Memory B cell (primary cell): ENCODE data around the gene LPIN1.
"Not testable (repeated sequence)": the region's sequence is repeated elsewhere in the genome, so short reads cannot be mapped to it uniquely, and the experiment has no call there.

Source experiments
- ATAC-seq: fragments of 150-1000 bp; cut with Tn5 transposase; 2 replicates; pipeline ENCODE4 v1.10.0; 2021; ENCODE audit warnings: low read depth, mild to moderate bottlenecking, moderate library complexity
- DNase-seq, 2 donors: peaks; one replicate each; pipeline ENCODE4 v3.0.0; 2022; ENCODE audit warnings: low spot score in 2 of 2
- H3K27ac Mint-ChIP-seq: one replicate; pipeline ENCODE4 v1.8.0; 2022; ENCODE audit warnings: mild to moderate bottlenecking, moderate library complexity, mixed read lengths
- H3K27me3 Mint-ChIP-seq: one replicate; pipeline ENCODE4 v1.8.0; 2022; ENCODE audit warnings: mixed read lengths
- H3K36me3 Mint-ChIP-seq: one replicate; pipeline ENCODE4 v1.8.0; 2022; ENCODE audit warnings: mild to moderate bottlenecking, mixed read lengths
- H3K4me1 Mint-ChIP-seq: one replicate; pipeline ENCODE4 v1.8.0; 2022; ENCODE audit warnings: mixed read lengths
- H3K4me3 Mint-ChIP-seq: one replicate; pipeline ENCODE4 v1.8.0; 2022; ENCODE audit warnings: mild to moderate bottlenecking, moderate library complexity, mixed read lengths
- H3K9me3 Mint-ChIP-seq: one replicate; pipeline ENCODE4 v1.8.0; 2022; ENCODE audit warnings: mixed read lengths

The LPIN1 gene

GRCh38 chr2:11832531-11832930 is 86.1 kb downstream of the LPIN1 start:
- ATAC-seq = no peak
- H3K27me3 Mint-ChIP-seq = no peaks in the 10 kb centered on the region
- H3K4me3 Mint-ChIP-seq = no peak overlapping the region

GRCh38 chr2:11833601-11834000 is 87.2 kb downstream of the LPIN1 start:
- Mint-ChIP-seq H3K4me3 (peak overlapping the region; percentile 22), H3K4me1 (peaks cover 35% of the 10 kb centered on the region)

More at GRCh38 chr2:11832531-11832930, 86.1 kb downstream of the LPIN1 start:
- no peak for DNase-seq
- H3K9me3 Mint-ChIP-seq = peaks cover 5% of the 10 kb centered on the region
- H3K27ac Mint-ChIP-seq = no peak overlapping the region
- peaks cover 3% of the 10 kb centered on the region for H3K36me3 Mint-ChIP-seq
- peaks cover 35% of the 10 kb centered on the region for H3K4me1 Mint-ChIP-seq

GRCh38 chr2:11835403-11835802 is 89.0 kb downstream of the LPIN1 start:
- H3K4me3 Mint-ChIP-seq = no peak overlapping the region
- ATAC-seq (no peak), DNase-seq (no peak)
- no peak overlapping the region for H3K27ac Mint-ChIP-seq
- H3K27me3 Mint-ChIP-seq = no peaks in the 10 kb centered on the region
- peaks cover 3% of the 10 kb centered on the region for H3K36me3 Mint-ChIP-seq
- H3K9me3 Mint-ChIP-seq = peaks cover 5% of the 10 kb centered on the region
- H3K4me1 Mint-ChIP-seq = peaks cover 22% of the 10 kb centered on the region

More at GRCh38 chr2:11833601-11834000, 87.2 kb downstream of the LPIN1 start:
- DNase-seq (no peak), ATAC-seq (no peak)
- Mint-ChIP-seq H3K9me3 (peaks cover 5% of the 10 kb centered on the region), H3K27me3 (no peaks in the 10 kb centered on the region), H3K36me3 (peaks cover 3% of the 10 kb centered on the region), H3K27ac (no peak overlapping the region)

- peaks cover 15% of the 10 kb centered on the region for H3K4me1 Mint-ChIP-seq
- peaks cover 5% of the 10 kb centered on the region for H3K9me3 Mint-ChIP-seq
- H3K27me3 Mint-ChIP-seq = no peaks in the 10 kb centered on the region
- H3K36me3 Mint-ChIP-seq = peaks cover 3% of the 10 kb centered on the region
- H3K27ac Mint-ChIP-seq = no peak overlapping the region
- DNase-seq = no peak
- no peak overlapping the region for H3K4me3 Mint-ChIP-seq
- ATAC-seq = no peak
Measured at GRCh38 chr2:11836647-11837219, 90.3 kb downstream of the LPIN1 start.

DNA sequence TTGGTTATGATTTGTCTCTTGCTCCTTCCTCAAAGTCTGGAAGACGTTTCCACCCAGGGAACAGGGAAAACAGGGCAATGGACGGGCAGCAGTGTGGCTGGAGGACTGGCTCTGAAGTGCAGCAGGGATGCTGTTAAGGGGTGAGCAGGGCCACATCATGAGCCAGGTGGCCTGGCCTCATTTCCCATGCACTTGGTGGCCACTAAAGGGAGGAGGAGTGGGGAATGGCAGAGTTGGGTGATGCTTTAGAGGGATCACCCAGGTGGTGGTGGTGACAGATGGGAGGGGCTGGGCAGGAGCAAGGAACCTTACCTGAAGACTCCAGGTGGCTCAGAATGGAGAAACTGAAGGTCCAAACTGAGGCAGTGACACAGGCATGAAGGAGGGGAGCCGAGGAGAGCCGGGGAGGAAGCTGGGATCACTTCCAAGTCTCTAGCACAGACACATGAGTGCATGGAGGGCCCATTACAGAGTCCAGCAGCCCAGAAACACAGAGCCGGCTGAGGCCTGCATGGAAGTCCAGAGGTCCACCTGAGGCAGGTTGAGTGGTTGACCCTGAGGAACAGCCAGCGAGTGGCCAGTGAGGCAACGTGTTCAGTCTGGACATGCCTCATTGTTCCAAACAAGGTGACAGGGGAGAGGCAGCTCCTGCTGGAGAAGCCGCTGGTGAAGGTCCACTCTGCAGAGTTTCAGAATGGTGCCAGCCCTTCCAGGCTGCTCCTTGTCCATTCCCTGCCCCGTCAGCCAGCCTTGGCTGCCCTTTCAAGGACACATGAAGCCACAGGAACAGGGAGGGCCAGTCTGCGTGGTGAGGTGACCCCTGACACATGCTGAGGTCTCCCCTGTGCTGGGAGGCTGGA is 91.7 kb downstream of the LPIN1 start:
- ATAC-seq (no peak), DNase-seq (no peak)
- Mint-ChIP-seq H3K4me1 (peaks cover 7% of the 10 kb centered on the region), H3K36me3 (peaks cover 3% of the 10 kb centered on the region), H3K9me3 (peaks cover 5% of the 10 kb centered on the region), H3K27ac (no peak overlapping the region), H3K4me3 (no peak overlapping the region), H3K27me3 (no peaks in the 10 kb centered on the region)

DNA sequence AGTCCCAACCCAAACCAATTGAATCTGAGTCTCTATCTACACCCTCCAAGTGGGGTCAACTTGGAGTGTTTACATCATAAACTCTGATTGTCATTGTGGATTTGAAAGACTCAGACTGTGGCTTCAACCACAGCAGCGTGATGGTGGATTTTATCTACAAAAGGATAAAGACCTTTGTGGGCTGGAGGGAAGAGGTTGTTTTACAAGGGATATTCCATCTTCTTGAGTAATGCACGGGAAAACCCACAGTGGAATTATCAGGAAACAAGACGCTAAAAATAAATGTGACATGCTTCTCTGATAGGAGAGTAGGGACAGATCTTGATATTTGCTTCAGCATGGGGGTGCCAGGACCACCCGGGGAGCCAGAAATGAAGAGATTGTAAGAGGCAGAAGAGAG is 93.5 kb downstream of the LPIN1 start:
- Mint-ChIP-seq H3K4me1 (no peaks in the 10 kb centered on the region), H3K9me3 (peaks cover 3% of the 10 kb centered on the region), H3K27me3 (no peaks in the 10 kb centered on the region), H3K36me3 (no peaks in the 10 kb centered on the region), H3K4me3 (no peak overlapping the region), H3K27ac (no peak overlapping the region)
- no peak for ATAC-seq
- DNase-seq = no peak

DNA sequence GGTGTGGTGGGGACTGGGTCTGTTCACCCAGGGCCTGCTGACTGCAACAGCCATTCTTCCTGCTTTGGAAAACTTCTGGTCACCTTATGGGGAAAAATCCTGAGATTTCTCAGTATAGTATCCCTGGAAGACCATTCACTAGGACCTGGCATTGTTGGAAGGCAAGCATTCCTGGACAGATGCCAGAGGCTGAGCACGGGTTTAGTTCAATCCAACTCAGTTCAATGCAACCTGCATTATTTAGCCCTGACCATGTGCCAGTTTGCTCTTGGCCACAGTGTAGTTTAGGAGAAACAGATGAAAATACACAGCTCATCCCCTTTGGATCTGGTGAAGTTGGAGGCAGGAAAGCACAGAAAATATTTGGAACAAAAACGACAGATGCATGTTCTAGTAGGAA is 95.9 kb downstream of the LPIN1 start:
- Mint-ChIP-seq H3K36me3 (no peaks in the 10 kb centered on the region), H3K27ac (no peak overlapping the region), H3K27me3 (no peaks in the 10 kb centered on the region), H3K9me3 (peaks cover 3% of the 10 kb centered on the region), H3K4me1 (no peaks in the 10 kb centered on the region), H3K4me3 (no peak overlapping the region)
- ATAC-seq (no peak), DNase-seq (no peak)

DNA sequence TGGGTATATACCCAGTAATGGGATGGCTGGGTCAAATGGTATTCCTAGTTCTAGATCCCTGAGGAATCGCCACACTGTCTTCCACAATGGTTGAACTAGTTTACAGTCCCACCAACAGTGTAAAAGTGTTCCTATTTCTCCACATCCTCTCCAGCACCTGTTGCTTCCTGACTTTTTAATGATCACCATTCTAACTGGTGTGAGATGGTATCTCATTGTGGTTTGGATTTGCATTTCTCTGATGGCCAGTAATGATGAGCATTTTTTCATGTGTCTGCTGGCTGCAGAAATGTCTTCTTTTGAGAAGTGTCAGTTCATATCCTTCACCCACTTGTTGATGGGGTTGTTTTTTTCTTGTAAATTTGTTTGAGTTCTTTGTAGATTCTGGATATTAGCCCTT is 98.4 kb downstream of the LPIN1 start:
- H3K4me3 Mint-ChIP-seq, DNase-seq, H3K4me1 Mint-ChIP-seq, ATAC-seq, H3K36me3 Mint-ChIP-seq, H3K9me3 Mint-ChIP-seq, H3K27me3 Mint-ChIP-seq, H3K27ac Mint-ChIP-seq: not testable (repeated sequence)

- not testable (repeated sequence) for H3K4me3 Mint-ChIP-seq, ATAC-seq, DNase-seq, H3K36me3 Mint-ChIP-seq, H3K9me3 Mint-ChIP-seq, H3K4me1 Mint-ChIP-seq, H3K27me3 Mint-ChIP-seq, H3K27ac Mint-ChIP-seq
Measured at GRCh38 chr2:11847935-11848334, 101.5 kb downstream of the LPIN1 start.

- no peak for ATAC-seq
- H3K36me3 Mint-ChIP-seq = peaks cover 5% of the 10 kb centered on the region
- DNase-seq = no peak
- no peak overlapping the region for H3K27ac Mint-ChIP-seq
- H3K4me1 Mint-ChIP-seq = peaks cover 9% of the 10 kb centered on the region
- no peaks in the 10 kb centered on the region for H3K27me3 Mint-ChIP-seq
- H3K9me3 Mint-ChIP-seq = peaks cover 4% of the 10 kb centered on the region
- H3K4me3 Mint-ChIP-seq = no peak overlapping the region
Measured at GRCh38 chr2:11850082-11850481, 103.7 kb downstream of the LPIN1 start.

- ATAC-seq = no peak
- DNase-seq = no peak
- H3K4me1 Mint-ChIP-seq = peaks cover 27% of the 10 kb centered on the region
- H3K36me3 Mint-ChIP-seq = peaks cover 5% of the 10 kb centered on the region
- no peak overlapping the region for H3K4me3 Mint-ChIP-seq
- H3K27me3 Mint-ChIP-seq = no peaks in the 10 kb centered on the region
- H3K9me3 Mint-ChIP-seq = peaks cover 2% of the 10 kb centered on the region
- H3K27ac Mint-ChIP-seq = no peak overlapping the region
Measured at GRCh38 chr2:11852526-11853196, 106.2 kb downstream of the LPIN1 start.

DNA sequence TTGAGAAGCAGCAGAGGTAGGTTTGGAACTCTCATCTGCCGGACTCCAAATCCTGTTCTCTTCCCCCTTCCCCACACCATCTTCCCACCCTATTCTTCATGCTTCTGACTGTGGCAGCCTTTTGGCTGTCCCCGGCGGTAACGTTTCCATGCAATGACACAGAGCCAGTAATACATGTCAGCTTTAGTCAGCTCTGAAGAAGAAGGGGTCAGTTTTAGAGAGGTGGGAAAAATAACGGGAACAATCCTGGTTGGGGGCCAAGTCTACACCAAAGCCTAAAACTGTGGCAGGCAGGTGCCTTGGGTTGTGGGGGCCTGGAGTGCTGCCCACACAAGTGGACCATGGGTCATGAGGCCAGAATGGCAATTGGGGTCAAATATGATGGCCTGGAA is 106.8 kb downstream of the LPIN1 start:
- no peak for DNase-seq
- Mint-ChIP-seq H3K9me3 (no peaks in the 10 kb centered on the region), H3K27me3 (no peaks in the 10 kb centered on the region), H3K36me3 (peaks cover 2% of the 10 kb centered on the region), H3K27ac (no peak overlapping the region), H3K4me3 (no peak overlapping the region), H3K4me1 (peaks cover 27% of the 10 kb centered on the region)
- no peak for ATAC-seq

GRCh38 chr2:11855064-11855760 is 108.8 kb downstream of the LPIN1 start:
- Mint-ChIP-seq H3K27me3 (no peaks in the 10 kb centered on the region), H3K4me1 (peaks cover 33% of the 10 kb centered on the region), H3K36me3 (peaks cover 8% of the 10 kb centered on the region), H3K4me3 (peak overlapping the region; percentile 64), H3K27ac (peak overlapping the region; percentile 52), H3K9me3 (peaks cover 7% of the 10 kb centered on the region)
- ATAC-seq (peak; percentile 86), DNase-seq (no peak)

DNA sequence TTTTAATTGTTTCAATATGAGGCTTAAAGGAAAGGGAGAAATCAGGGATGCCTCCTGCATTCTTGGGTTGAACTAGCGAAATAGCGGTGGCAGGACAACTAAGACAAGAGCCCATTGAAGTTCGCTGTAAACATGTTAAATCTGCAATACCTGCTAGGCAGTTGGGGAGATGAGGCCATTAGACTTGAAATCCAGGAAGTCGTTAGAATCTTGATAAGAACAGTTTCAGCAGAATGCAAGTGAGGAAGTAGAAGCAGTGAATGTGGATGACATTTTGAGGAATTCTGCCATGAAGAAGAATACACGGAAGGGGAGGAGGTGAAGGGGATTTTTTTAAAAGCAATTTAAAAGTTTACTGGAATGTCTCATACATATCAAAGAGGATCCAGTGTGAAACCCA is 109.7 kb downstream of the LPIN1 start:
- Mint-ChIP-seq H3K36me3 (peaks cover 8% of the 10 kb centered on the region), H3K4me1 (peaks cover 41% of the 10 kb centered on the region), H3K27me3 (no peaks in the 10 kb centered on the region), H3K9me3 (peaks cover 7% of the 10 kb centered on the region), H3K4me3 (no peak overlapping the region), H3K27ac (no peak overlapping the region)
- no peak for DNase-seq
- no peak for ATAC-seq
